Right kidney (tissue), 1 donor: ENCODE data around the gene FADS1.

Source experiments
- DNase-seq: peaks from one replicate; pipeline ENCODE4 v3.0.0-alpha.2; 2016

FADS1 gene

GRCh38 chr11:61778357-61778886 is 38.4 kb downstream of the FADS1 start:
- no peak for DNase-seq

- DNase-seq: no peak
Observed at GRCh38 chr11:61777234-61778090, 39.3 kb downstream of the FADS1 start.

GRCh38 chr11:61776561-61777075 is 40.2 kb downstream of the FADS1 start:
- DNase-seq: no peak

DNA sequence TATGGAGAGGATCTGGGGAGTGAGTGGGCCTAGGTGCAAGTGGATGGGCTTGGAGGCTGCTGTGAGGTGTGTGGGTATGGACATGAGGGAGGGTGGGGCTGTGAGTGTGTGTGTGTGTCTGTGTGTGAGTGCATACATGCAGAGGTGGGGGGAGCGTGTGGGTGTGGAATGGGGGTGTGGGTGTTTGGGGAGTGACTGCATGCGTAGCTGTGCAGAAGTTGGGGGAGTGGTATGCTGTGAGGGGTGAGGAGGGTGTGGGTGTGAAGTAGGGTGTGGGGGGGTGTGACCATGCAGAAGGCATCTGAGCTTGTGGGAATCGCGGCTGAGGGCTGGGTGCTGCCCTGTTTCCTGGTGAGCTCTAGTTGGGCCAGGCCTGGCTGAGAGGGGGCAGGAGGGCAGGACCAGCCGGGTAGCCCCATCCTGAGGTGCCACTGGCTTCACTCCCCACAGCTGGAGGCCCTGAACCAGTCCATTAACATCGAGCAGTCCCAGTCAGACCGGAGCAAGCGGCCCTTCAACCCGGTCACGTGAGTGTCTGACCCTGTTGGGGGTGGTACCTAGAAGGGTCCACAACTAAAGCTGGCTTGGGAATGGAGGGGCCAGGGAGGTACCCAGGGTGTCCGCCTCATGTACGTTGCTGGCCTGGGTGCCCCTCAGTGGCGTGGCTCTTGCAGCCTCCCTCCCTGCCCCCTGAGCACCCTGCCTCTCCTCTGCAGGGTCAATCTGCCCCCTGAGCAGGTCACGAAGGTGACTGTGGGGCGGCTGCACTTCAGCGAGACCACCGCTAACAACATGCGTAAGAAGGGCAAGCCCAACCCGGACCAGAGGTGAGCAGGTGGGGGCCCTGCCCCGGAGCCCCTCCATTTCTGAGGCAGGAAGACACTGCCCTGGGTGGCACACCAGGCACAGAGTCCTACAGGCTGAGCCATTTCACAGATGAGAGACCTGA is 40.9 kb downstream of the FADS1 start:
- DNase-seq: no peak

- no peak for DNase-seq
Observed at GRCh38 chr11:61775106-61775505, 41.7 kb downstream of the FADS1 start.

- no peak for DNase-seq
Observed at GRCh38 chr11:61774411-61774810, 42.4 kb downstream of the FADS1 start.

- DNase-seq: no peak
Observed at GRCh38 chr11:61773809-61774208, 43.0 kb downstream of the FADS1 start.

DNA sequence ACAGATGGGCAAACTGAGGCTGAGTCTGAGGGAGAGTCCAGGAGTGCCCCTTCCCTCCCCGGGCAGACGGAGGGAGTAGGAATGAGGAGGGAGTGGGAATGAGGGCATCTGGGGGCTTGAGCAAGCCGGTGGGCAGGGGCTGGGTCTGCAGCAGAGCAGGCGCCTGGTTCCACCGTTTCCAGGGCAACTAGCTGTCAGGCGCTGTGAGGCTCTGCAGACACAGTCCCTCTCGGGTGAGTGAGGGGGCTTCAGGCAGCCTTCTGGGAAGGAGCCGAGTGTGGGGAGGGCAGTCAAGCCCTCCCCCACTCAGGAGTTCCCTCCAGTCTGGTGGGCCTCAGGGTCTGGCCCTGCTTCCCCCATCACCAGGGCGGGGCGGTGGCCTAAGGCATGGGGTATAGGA is 43.4 kb downstream of the FADS1 start:
- no peak for DNase-seq

GRCh38 chr11:61771985-61772455 is 44.8 kb downstream of the FADS1 start:
- peak; percentile 71 for DNase-seq

- no peak for DNase-seq
Observed at GRCh38 chr11:61771195-61771894, 45.5 kb downstream of the FADS1 start.

DNA sequence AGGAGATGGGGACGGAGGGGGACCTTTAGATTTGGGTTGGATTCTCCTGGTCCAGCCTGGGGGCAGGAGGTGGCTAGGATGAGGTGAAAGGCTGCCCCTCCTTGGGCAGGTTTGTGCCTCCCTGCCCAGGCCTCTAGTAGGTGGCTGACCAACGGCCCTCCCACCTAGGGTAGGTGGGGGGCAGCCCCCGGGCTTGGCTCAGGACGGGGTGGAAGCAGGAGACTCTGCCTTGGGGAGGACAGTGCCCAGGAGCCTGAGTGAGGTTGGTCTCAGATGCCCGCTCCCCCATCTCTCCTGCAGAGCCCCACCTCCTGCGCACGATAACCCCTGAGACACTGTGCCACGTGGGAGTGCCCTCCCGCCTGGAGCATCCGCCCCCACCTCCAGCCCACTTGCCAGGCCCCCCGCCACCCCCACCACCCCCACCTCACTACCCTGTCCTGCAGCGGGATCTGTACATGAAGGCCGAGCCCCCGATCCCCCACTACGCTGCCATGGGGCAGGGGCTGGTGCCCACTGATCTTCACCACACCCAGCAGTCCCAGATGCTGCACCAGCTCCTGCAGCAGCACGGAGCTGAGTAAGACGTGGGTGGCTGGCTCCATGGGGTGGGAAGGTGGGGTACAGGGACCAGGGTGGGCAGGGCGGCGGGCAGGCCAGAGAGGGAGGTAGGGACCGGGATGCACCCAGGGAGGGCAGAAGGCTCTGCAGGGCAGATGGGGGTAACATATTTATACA is 46.7 kb downstream of the FADS1 start:
- no peak for DNase-seq

- DNase-seq: no peak
Observed at GRCh38 chr11:61769169-61769920, 47.5 kb downstream of the FADS1 start.

- no peak for DNase-seq
Observed at GRCh38 chr11:61768376-61769076, 48.3 kb downstream of the FADS1 start.

GRCh38 chr11:61766353-61766841 is 50.4 kb downstream of the FADS1 start:
- DNase-seq: no peak

DNA sequence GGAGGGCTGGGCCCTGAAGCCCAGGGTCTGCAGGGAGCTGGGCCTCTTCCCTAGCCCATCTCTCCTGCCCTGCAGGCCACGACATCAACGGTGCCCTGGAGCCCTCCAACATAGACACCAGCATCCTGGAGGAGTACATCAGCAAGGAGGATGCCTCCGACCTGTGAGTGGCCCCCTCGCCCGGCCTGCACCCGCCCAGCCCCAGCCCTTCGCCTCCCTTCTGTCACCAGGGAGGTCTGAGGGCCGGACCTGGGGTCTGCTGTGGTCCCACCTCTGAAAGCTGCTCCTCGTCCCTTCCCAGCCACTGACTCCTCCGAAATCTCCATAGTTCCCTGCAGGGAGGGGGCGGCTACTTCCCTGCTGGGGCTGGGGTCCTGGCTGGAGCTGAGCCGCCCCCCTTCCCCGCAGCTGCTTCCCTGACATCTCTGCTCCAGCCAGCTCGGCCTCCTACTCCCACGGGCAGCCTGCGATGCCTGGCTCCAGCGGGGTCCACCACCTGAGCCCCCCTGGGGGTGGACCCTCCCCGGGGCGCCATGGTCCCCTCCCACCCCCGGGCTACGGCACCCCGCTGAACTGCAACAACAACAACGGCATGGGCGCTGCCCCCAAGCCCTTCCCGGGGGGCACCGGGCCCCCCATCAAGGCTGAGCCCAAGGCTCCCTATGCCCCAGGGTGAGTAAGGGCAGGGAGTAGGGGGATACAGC is 51.1 kb downstream of the FADS1 start:
- DNase-seq: no peak

GRCh38 chr11:61764606-61765260 is 52.1 kb downstream of the FADS1 start:
- DNase-seq: no peak

- no peak for DNase-seq
Observed at GRCh38 chr11:61763930-61764605, 52.7 kb downstream of the FADS1 start.

DNA sequence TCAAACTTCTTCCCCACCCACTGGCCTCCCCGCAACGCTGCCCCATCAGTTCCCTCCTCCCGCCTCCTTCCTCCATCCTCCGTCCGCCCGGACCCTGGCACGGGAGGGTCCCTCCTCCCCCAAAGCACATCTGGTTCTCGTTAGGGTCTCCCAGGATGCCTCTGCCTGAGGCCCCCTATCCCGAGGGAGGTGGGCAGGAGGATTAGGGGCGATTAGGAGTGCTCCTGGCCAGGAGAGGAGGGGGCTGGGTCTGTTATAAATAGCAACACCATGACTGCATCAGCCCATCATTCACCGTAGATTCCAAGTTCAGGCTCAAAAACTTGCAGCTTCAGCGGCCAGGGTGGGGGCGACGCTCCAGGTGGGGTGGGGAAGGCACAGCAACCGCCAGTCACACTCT is 54.0 kb downstream of the FADS1 start:
- DNase-seq: no peak
